GM19035 (cell line): ENCODE data around the gene SLF2.
A peak's percentile ranks its signal among the peaks of the same experiment; 100 is the strongest.

ENCODE experiments used
- ATAC-seq: cut with Tn5 transposase; IDR thresholded peaks from one replicate; pipeline ENCODE4 v1.9.1; 2021; ENCODE audit not compliant: unreplicated experiment

SLF2 gene

GRCh38 chr10:100978121-100978900 is 65.5 kb downstream of the SLF2 start:
- no peak for ATAC-seq

- no peak for ATAC-seq
Observed at GRCh38 chr10:100978901-100979195, 66.1 kb downstream of the SLF2 start.

- no peak for ATAC-seq
Observed at GRCh38 chr10:100979791-100980272, 67.1 kb downstream of the SLF2 start.

- ATAC-seq: no peak
Observed at GRCh38 chr10:100980311-100980710, 67.5 kb downstream of the SLF2 start.

- no peak for ATAC-seq
Observed at GRCh38 chr10:100980711-100981110, 67.9 kb downstream of the SLF2 start.

GRCh38 chr10:100981178-100981772 is 68.5 kb downstream of the SLF2 start:
- ATAC-seq: no peak

- no peak for ATAC-seq
Observed at GRCh38 chr10:100982916-100983830, 70.4 kb downstream of the SLF2 start.

GRCh38 chr10:100983868-100984671 is 71.3 kb downstream of the SLF2 start:
- no peak for ATAC-seq

GRCh38 chr10:100984672-100985177 is 72.0 kb downstream of the SLF2 start:
- no peak for ATAC-seq

GRCh38 chr10:100985336-100985735 is 72.6 kb downstream of the SLF2 start:
- no peak for ATAC-seq

GRCh38 chr10:100986623-100986951 is 73.8 kb downstream of the SLF2 start:
- ATAC-seq: no peak

- ATAC-seq: peak; percentile 89
Observed at GRCh38 chr10:100986952-100987684, 74.4 kb downstream of the SLF2 start, which contains the start of the genes MRPL43 and TWNK. TSS of gene MRPL43 (minus strand) at chr10:100987497. CDS start at chr10:100987443, 54 bp downstream. TSS of gene TWNK (plus strand) at chr10:100987543. CDS start at chr10:100988211, 668 bp downstream.

- peak; percentile 17 for ATAC-seq
Observed at GRCh38 chr10:100987685-100988049, 74.9 kb downstream of the SLF2 start.

GRCh38 chr10:100988166-100988565 is 75.4 kb downstream of the SLF2 start:
- no peak for ATAC-seq

- ATAC-seq: no peak
Observed at GRCh38 chr10:100989088-100989487, 76.3 kb downstream of the SLF2 start.

GRCh38 chr10:100993986-100994708 is 81.4 kb downstream of the SLF2 start:
- ATAC-seq: no peak

GRCh38 chr10:100995181-100995580 is 82.4 kb downstream of the SLF2 start:
- no peak for ATAC-seq

- no peak for ATAC-seq
Observed at GRCh38 chr10:100996678-100997359, 84.1 kb downstream of the SLF2 start.
